ENCODE results near the gene CLK4.

CLK4 gene

DNA sequence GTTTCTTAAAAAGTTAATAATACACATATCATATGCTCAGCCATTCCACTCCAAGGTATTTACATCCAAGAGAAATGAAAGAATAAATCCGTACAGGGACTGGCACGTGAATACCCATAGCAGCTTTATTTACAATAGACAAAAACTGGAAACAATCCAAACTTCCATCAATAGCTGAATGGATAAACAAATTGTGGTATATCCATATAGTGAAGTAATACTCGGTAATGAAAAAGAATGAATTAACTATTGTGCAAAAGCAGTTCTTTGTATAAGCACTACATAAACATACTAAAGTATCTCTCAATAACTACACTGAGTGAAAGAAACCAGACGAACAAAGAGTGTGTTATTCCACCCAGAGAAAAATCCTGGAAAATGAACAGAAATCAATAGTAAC lies 54.2 kb downstream of the CLK4 start:
- no peaks in the 10 kb centered on the region for H3K27me3 ChIP-seq (ENCODE audit: low read depth)
- no peaks in the 10 kb centered on the region for H3K9me3 ChIP-seq
- in situ Hi-C loops (cut with MboI; ENCODE audit: low sequenced_read_pairs) = no loop called here
- no peaks in the 10 kb centered on the region for H3K36me3 ChIP-seq (replicated peaks)
- no peaks in the 10 kb centered on the region for H3K4me1 ChIP-seq
- H3K4me3 ChIP-seq = no peak overlapping the region
- DNase-seq (ENCODE audit: low spot score in 2 of 2) = no peak

DNA sequence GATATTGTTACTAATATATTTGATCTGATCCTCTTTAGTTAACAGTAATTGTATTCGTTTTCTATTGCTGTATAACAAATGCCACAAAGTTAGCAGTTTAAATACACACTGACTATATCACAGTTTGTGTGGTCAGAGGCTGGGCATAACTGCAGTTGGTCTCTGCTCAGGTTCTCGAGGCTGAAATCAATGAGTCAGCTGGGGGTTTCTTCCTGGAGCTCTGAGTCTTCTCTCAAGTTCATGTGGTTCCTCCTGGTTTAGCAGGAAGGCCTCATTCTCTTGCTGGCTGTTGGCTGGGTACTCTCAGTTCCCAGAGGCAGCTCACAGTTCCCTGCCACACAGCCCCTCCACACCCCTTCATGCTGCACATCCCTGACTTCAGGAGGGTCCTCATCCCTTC lies 57.4 kb downstream of the CLK4 start:
- Histone ChIP-seq H3K9me3 (no peaks in the 10 kb centered on the region), H3K27me3 (ENCODE audit: low read depth) (no peaks in the 10 kb centered on the region), H3K4me1 (peaks cover 5% of the 10 kb centered on the region), H3K36me3 (replicated peaks) (no peaks in the 10 kb centered on the region), H3K4me3 (no peak overlapping the region)
- in situ Hi-C loops (cut with MboI; ENCODE audit: low sequenced_read_pairs) = no loop called here
- DNase-seq (ENCODE audit: low spot score in 2 of 2) = no peak

DNA sequence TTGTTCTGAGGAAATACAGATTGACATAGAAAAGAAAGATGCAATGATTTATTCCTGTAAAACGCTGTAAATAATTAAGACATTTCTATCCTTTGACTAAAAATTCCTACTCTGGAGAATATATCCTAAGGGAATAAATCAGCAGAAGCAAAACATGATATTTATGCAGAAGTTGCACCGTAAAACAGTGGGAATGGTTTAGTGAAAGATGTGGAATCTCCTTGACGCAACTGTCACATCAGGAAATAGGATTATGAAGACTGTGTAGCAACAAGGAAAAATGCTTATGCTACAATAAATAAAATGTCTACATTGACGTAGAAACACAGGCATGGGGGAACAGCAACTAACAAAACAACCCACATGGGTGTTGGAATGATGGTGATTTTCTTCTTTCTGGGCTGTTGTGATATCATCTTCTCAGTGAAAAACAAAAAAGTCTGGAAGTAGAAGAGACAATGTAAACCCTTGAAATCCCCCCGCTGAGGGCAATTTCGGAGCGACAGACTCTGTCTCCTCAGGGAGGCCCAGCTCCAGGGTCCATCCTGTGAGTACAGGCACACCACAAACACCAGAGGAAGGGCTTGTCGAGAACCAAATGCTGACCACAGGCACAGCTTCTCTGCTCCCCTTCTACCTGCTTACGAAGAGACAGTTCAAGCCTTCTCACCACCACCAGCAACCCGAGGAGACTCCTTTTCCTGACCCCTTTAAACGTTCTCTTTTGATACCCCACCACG lies 61.9 kb downstream of the CLK4 start:
- Histone ChIP-seq H3K9me3 (no peaks in the 10 kb centered on the region), H3K4me3 (no peak overlapping the region), H3K4me1 (peaks cover 6% of the 10 kb centered on the region), H3K36me3 (replicated peaks) (no peaks in the 10 kb centered on the region), H3K27me3 (ENCODE audit: low read depth) (no peaks in the 10 kb centered on the region)
- in situ Hi-C loops (cut with MboI; ENCODE audit: low sequenced_read_pairs) = no loop called here
- DNase-seq (ENCODE audit: low spot score in 2 of 2) = no peak

DNA sequence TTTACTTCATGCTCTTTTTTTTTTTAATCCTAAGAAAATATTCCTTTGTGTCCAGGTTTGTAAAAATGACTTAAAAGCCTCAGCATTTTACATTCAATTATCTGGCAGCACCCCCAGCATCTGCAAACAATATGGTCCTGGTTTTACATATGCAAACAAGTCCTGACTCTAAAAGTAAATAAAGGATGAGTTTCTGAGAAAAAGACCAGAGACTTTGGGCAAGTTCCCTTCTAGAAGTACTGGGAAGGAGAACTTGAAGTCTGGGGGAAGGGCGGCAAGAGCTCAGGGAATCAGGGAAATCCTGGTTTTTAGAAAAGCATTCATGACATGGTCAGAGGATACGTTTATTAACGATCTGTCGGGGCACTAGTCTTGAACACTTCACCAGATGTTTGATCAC lies 62.5 kb downstream of the CLK4 start:
- peaks cover 6% of the 10 kb centered on the region for H3K4me1 ChIP-seq
- no peaks in the 10 kb centered on the region for H3K36me3 ChIP-seq (replicated peaks)
- no peaks in the 10 kb centered on the region for H3K9me3 ChIP-seq
- DNase-seq (ENCODE audit: low spot score in 2 of 2) = peak; percentile 34 to 65
- in situ Hi-C loops (cut with MboI; ENCODE audit: low sequenced_read_pairs) = no loop called here
- no peaks in the 10 kb centered on the region for H3K27me3 ChIP-seq (ENCODE audit: low read depth)
- no peak overlapping the region for H3K4me3 ChIP-seq

DNA sequence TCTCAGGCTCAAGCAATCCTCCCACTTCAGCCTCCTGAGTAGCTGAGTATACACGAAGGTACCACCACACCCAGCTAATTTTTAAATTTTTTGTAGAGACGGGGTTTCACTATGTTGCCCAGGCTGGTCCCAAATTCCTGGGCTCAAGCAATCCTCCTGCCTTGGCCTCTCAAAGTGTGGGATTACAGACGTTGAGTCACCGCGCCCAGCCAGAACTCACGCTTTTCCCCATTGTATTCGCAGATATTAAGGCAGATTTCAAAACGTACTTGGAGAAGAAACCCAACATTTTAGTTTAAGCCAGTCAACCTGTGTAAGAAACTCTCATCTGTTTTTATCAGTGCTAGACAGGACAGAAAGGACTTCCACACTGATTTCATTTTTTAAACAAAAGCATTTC lies 63.2 kb downstream of the CLK4 start:
- DNase-seq (ENCODE audit: low spot score in 2 of 2) = no peak
- Histone ChIP-seq H3K9me3 (no peaks in the 10 kb centered on the region), H3K27me3 (ENCODE audit: low read depth) (no peaks in the 10 kb centered on the region), H3K36me3 (replicated peaks) (no peaks in the 10 kb centered on the region), H3K4me3 (no peak overlapping the region), H3K4me1 (peaks cover 6% of the 10 kb centered on the region)
- in situ Hi-C loops (cut with MboI; ENCODE audit: low sequenced_read_pairs) = no loop called here

DNA sequence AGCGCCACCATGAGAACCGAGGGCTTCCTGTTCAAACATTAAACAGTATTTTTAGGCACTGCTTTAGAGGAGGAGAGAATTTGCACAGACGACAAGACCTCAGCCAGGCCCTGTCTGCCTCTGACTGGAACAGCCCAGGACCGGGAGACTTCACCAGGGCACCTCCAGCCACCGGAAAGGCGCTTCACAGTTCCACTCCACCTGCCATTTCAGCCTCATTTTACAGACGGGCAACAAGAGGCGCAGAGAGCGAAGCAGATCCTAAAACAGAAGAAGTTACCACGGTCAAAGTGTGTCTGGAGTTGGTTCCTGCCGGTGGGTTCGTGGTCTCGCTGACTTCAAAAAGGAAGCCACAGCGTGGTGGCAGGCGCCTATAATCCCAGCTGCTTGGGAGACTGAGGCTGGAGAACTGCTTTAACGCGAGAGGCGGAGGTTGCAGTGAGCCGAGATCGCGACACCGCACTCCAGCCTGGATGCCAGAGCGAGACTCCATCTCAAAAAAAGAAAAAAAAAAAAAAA lies 65.0 kb downstream of the CLK4 start:
- peaks cover 6% of the 10 kb centered on the region for H3K4me1 ChIP-seq
- DNase-seq (ENCODE audit: low spot score in 2 of 2) = no peak
- H3K36me3 ChIP-seq (replicated peaks) = no peaks in the 10 kb centered on the region
- in situ Hi-C loops (cut with MboI; ENCODE audit: low sequenced_read_pairs) = no loop called here
- no peaks in the 10 kb centered on the region for H3K27me3 ChIP-seq (ENCODE audit: low read depth)
- no peaks in the 10 kb centered on the region for H3K9me3 ChIP-seq
- no peak overlapping the region for H3K4me3 ChIP-seq

DNA sequence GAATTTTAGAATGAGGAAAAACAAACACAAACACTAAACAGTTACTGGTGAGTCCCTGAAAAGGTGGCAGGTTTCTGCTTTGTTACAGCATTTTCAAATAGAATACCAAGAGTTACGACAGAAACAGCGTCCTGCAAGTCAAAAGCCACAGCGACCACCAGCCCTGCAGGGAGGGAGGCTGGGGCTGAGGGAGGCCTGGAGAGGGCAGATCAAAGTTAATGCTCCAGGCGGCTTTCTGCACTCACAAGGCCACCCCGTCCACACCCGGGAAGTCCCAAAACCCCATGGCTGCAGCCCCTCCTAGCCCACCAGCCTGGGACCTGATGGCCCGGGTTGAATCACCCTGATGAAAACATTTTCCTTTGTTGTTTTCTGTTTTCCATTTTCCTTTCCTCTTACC lies 65.9 kb downstream of the CLK4 start:
- H3K9me3 ChIP-seq = no peaks in the 10 kb centered on the region
- in situ Hi-C loops (cut with MboI; ENCODE audit: low sequenced_read_pairs) = no loop called here
- H3K4me3 ChIP-seq = no peak overlapping the region
- H3K27me3 ChIP-seq (ENCODE audit: low read depth) = no peaks in the 10 kb centered on the region
- H3K36me3 ChIP-seq (replicated peaks) = no peaks in the 10 kb centered on the region
- peaks cover 6% of the 10 kb centered on the region for H3K4me1 ChIP-seq
- no peak for DNase-seq (ENCODE audit: low spot score in 2 of 2)

DNA sequence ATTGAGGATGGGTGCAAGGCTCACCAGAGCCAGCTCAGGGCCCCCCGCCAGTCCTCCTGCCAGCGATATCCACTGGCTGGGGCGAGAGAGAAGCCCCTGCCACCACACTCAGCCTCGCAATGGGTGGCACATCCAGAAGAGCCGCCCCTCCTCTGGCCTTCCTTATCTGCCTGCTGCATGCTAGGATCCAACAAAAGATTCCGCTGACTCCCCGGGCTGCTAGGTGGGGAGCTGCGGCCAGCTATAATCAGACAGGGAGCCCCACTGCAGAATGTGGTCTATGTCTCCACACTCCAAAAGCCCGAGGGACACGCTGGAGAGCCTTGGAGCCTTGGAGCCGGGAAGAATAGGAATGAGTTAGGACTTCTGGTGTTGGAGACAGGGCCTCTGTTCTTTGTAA lies 69.4 kb downstream of the CLK4 start:
- no peaks in the 10 kb centered on the region for H3K36me3 ChIP-seq (replicated peaks)
- H3K4me3 ChIP-seq = no peak overlapping the region
- no peak for DNase-seq (ENCODE audit: low spot score in 2 of 2)
- in situ Hi-C loops (cut with MboI; ENCODE audit: low sequenced_read_pairs) = no loop called here
- H3K27me3 ChIP-seq (ENCODE audit: low read depth) = no peaks in the 10 kb centered on the region
- H3K9me3 ChIP-seq = no peaks in the 10 kb centered on the region
- H3K4me1 ChIP-seq = no peaks in the 10 kb centered on the region

DNA sequence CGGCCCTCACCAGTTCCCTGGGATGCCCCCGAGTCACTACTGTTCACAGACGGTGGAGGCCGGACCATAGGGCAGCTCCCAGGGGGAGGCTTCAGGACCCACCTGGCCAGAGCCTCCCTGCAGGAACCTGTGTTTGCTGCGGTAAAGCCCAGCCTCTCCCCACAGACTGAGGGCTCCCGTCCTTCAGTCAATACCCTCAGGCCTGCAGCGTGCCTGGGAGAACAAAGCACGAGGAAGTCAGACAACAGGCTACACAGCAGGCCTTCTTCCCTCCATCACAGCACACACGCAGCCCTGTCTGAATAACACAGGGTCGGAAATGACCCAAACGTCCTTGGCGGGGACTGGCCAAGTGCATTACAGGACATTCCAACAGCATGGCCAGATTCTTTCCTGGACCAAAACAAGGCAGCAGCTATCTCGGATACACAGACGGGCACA lies 71.1 kb downstream of the CLK4 start:
- no peak for DNase-seq (ENCODE audit: low spot score in 2 of 2)
- in situ Hi-C loops (cut with MboI; ENCODE audit: low sequenced_read_pairs) = no loop called here
- Histone ChIP-seq H3K9me3 (no peaks in the 10 kb centered on the region), H3K27me3 (ENCODE audit: low read depth) (no peaks in the 10 kb centered on the region), H3K36me3 (replicated peaks) (no peaks in the 10 kb centered on the region), H3K4me1 (no peaks in the 10 kb centered on the region), H3K4me3 (no peak overlapping the region)

DNA sequence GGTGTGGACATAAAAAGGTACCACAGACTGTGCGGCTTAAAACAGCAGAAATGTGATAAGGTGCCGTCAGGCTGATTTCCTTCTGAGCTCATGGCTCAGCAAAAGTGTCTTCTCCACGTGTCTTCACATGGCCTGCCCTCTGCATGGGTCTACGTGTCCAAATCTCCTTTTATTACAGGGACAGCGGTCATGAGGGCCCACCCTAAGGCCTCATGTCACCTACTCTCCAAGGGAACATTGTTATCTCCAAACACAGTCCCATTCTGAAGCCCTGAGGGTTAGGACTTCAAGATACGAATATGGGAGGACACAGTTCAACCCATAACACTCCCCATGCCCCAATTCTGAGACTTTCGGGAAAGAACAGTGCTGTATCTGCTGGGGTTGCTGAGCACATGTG lies 71.8 kb downstream of the CLK4 start:
- no peaks in the 10 kb centered on the region for H3K4me1 ChIP-seq
- DNase-seq (ENCODE audit: low spot score in 2 of 2) = no peak
- H3K4me3 ChIP-seq = no peak overlapping the region
- in situ Hi-C loops (cut with MboI; ENCODE audit: low sequenced_read_pairs) = no loop called here
- H3K9me3 ChIP-seq = no peaks in the 10 kb centered on the region
- H3K36me3 ChIP-seq (replicated peaks) = no peaks in the 10 kb centered on the region
- H3K27me3 ChIP-seq (ENCODE audit: low read depth) = no peaks in the 10 kb centered on the region

DNA sequence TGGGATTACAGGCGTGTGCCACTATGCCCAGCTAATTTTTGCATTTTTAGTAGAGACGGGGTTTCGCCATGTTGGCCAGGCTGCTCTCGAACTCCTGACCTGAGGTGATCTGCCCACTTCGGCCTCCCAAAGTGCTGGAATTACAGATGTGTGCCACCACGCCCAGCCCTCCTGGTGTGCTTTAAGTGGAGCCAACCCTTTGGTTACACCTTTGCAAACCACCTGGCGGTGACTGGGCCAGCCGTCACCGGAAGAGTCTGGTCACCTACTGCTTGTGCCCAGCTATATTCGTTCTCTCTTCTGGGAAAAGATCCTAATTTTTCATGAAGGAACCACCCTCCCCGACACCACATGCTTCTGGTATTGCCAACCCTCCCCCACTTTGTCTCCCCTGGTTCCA lies 72.5 kb downstream of the CLK4 start:
- in situ Hi-C loops (cut with MboI; ENCODE audit: low sequenced_read_pairs) = no loop called here
- H3K27me3 ChIP-seq (ENCODE audit: low read depth) = no peaks in the 10 kb centered on the region
- no peaks in the 10 kb centered on the region for H3K4me1 ChIP-seq
- no peak overlapping the region for H3K4me3 ChIP-seq
- no peaks in the 10 kb centered on the region for H3K9me3 ChIP-seq
- H3K36me3 ChIP-seq (replicated peaks) = no peaks in the 10 kb centered on the region
- DNase-seq (ENCODE audit: low spot score in 2 of 2) = no peak

DNA sequence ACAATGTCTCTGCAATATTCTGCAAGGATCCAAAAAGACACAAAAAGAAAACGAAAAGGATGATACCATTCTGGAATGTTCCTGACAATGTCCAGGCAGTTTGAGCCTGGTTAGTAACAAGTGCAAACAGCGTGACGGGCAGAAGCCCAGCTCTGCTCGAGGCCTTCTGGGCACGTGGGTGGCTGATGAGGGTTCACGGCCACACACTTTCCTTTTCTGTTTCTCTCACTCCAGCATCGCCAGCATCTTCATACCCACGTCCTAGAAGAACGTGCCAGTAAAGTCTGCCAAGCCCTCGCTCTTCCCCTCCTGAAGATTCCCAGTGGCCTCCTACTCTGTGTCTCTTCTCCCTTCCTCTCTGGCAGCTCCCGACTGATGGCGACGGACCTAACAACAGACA lies 73.3 kb downstream of the CLK4 start:
- no peak for DNase-seq (ENCODE audit: low spot score in 2 of 2)
- in situ Hi-C loops (cut with MboI; ENCODE audit: low sequenced_read_pairs) = no loop called here
- H3K4me1 ChIP-seq = no peaks in the 10 kb centered on the region
- H3K4me3 ChIP-seq = no peak overlapping the region
- no peaks in the 10 kb centered on the region for H3K36me3 ChIP-seq (replicated peaks)
- no peaks in the 10 kb centered on the region for H3K9me3 ChIP-seq
- H3K27me3 ChIP-seq (ENCODE audit: low read depth) = no peaks in the 10 kb centered on the region

Data from HAP-1 (cell line).